GM21529 (cell line): Measurements from ENCODE around the gene TPSG1.
"Not testable (repeated sequence)": the region's sequence is repeated elsewhere in the genome, so short reads cannot be mapped to it uniquely, and the experiment has no call there.

ENCODE experiments used
- ATAC-seq: cut with Tn5 transposase; IDR thresholded peaks from one replicate; pipeline ENCODE4 v1.9.1; 2021; ENCODE audit not compliant: unreplicated experiment

Gene TPSG1

DNA sequence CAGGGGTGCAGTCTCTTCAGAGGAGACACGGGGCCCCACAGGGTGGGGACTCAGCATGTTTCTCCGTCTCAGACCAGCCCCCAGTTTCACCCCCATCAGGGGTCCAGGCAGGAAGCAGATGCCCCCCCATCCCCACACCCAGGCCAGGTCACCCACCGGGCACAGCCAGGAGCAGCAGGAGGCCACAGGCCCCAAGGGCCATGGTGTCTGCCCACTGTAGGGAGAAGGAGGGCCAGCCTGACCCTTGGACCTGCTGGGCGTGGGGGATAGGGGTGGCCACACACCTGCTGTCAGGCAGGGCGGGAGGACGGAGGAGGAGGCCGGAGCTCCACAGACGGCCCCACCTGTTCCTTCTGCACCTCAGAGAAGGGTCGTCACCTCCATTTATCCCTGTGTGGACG, at the start of gene TPSG1:
TSS of gene TPSG1 (minus strand) at position 218 of the 401 bp plus-strand sequence. CDS start at position 202, 16 bp downstream.
- no peak for ATAC-seq

DNA sequence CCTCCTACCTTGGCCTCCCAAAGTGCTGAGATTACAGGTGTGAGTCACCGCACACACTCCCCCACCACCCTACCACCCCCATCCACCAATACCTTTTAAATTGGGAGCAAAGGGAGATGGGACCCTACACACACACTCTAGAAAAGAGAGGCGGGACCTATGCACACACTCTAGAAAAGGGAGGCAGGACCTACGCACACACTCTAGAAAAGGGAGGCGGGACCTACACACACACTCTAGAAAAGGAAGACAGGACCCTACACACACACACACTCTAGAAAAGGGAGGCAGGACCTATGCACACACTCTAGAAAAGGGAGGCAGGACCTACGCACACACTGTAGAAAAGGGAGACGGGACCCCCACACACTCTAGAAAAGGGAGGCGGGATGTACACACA, 49.7 kb upstream of the TPSG1 start:
- ATAC-seq, result no peak

DNA sequence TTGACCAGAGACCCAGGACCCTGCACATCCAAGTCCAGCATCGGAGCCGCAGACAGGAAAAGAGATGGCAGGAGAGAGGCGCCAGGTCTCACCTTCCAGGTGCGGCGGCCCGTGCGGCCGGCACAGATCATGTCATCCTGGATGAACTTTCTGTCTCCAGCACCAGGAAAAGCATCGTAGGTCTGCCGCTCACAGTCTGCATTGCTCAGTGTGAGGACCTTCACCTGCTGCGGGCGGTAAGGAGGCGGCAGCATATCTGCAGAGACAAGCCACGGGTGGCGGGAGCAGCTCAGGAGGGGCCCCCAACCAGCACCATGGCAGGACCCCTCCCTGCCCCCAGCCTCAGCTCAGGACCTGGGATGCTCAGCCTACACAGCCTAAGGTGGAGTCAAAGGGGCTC, 48.7 kb upstream of the TPSG1 start:
- no peak for ATAC-seq

DNA sequence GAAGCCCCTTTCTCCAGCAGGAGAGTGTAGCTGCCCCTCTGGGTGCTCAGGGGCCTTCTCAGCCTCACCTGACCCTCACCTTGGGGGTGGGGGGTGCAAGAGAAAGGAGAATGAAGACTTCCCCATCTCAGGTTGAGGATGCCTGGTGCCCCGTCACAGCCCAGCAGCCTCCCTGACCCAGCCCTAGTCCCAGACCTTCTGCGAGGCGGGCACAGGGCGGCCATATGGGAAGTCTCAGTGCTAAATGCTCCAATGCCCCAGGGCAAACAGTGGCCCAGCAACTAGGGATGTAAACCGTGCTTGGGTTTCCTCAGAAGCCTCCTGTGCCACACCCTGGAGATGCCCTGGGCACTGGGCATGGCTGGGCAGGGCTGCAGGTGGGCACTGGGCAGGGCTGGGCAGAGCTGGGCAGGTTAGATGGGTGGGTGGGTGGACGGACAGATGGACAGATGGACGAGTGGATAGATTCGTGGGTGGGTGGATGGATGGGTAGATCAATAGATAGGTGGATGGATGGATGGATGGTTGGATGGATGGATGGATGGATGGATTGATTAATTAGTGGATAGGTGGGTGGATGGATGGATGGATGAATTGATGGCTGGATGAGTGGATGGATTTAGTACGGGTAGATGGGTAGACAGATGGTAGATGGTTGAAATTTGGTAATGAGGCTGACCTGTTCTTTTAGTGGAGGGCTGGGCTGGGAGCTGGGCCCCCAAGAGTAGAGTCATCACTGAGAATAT, 47.6 kb upstream of the TPSG1 start:
- no peak for ATAC-seq

DNA sequence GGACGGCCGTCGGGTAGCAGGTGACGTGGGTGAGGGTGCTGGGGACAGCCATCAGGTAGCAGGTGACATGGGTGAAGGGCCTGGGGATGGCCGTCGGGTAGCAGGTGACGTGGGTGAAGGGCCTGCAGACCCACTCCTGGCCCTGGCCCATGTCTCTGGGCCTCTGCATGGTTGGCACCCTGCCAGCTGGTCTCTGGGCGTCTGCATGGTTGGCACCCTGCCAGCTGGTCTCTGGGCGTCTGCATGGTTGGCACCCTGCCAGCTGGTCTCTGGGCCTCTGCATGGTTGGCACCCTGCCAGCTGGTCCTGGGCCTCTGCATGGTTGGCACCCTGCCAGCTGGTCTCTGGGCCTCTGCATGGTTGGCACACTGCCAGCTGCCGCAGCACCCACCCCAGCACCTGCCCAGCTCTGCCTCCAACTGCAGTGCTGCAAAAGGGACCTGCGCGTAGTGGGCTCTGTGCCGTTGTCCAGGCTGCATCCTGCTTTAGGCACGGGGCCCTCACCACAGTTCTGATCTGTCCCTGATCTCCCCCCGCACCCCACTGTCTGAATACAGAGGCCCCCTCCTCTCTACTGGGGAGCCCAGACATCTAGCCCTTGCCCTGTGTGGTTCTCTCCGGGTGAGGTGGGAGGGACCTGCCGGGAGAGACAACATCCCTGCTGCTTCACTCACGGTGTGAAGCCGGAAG, 46.8 kb upstream of the TPSG1 start:
- ATAC-seq, result not testable (repeated sequence)

DNA sequence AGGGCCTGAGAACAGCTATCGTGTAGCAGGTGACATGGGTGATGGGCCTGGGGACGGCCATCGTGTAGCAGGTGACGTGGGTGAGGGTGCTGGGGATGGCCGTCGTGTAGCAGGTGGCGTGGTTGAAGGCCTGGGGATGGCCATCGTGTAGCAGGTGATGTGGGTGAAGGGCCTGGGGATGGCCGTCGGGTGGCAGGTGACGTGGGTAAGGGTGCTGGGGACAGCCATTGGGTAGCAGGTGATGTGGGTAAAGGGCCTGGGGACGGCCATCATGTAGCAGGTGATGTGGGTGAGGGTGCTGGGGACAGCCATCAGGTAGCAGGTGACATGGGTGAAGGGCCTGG, 46.3 kb upstream of the TPSG1 start:
- ATAC-seq, result no peak

DNA sequence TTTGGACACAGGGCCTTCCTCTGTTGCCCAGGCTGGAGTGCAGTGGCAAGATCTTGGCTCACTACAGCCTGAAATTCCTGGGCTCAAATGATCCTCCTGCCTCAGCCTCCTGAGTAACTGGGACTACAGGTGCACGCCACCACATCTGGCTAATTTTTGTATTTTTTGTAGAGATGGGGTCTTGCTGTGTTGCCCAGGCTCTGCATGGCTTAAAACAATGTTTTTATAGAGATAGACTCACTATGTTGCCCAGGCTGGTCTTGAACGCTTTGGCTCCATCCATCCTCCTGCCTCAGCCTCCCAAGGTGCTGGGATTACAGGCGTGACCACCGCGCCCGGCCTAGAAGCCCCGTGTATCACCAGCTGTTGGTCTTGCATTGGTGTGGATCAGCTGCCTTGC, 44.4 kb upstream of the TPSG1 start:
- ATAC-seq, result not testable (repeated sequence)

DNA sequence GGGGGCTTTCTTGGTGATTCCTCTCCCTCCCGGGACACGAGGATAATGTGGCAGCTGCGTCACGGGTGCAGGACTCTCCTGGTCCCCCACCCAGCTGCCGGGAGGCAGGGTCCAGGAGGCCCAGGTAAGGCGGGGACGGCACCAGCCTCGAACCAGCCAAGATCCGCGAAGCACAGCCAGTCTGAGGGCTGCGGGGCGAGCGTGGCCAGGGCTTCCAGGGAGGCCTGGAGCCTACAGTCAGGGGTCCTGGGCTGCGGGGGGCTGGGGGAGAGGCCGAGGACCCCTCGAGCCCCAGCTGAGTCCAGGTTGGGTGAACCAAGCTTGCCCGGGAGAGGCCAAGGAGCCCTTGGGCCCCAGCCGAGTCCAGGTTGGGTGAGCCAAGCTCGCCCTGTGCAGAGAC, 40.8 kb upstream of the TPSG1 start:
- no peak for ATAC-seq

DNA sequence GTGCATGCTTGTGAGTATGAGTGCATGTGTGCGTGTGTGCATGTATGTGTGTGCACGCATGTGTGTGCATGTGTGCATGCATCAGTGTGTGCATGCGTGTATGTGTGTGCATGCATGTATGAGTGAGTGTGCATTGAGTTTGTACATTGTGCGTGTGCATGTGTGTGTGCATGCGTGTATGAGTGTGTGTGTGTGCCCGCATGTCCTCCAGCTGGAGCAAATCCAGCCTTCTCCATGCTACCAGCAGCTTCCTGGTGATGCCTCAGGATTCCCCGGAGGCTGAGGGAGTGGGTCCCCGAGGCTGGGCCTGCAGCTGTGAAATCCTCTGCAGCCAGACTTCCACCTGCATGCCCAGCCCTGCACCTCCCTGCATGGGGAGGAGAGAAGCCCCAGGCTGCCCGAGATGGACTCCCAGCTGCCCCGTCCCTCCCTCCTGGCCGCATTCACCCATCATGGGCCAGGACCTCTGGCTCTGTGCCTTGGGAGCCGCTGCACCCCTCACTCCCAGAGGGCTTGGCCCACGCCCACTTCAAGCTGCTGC, 40.1 kb upstream of the TPSG1 start:
- ATAC-seq, result no peak

DNA sequence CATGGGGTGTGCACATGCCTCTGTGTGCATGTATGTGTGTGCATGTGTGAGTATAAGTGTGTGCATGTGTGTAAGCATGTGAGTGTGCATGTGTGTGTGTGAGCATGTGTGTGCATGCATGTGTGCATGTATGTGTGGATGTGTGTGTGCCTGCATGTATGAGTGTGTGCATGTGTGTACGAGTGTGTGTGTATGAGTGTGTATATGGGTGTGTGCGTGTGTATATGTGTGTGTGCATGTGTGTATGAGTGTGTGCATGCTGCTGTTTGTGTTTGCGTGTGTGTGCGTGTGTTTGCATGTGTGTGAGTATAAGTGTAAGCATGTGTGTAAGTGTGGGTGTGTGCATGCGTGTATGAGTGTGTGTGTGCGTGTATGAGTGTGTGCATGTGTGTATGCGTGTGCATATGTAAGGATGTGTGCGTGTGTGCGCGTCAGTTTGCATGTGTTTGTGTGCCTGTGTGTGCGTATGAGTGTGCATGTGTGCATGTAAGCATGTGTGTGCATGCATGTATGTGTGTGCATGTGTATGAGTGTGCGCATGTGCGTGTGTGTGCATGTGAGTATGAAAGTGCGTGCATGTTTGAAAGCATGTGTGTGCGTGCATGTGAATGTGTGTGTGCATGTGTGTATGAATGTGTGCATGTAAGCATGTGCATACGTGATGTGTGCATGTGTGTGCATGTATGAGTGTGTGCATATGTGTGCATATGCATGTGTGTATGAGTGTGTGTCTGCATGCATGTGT, 39.4 kb upstream of the TPSG1 start:
- no peak for ATAC-seq

DNA sequence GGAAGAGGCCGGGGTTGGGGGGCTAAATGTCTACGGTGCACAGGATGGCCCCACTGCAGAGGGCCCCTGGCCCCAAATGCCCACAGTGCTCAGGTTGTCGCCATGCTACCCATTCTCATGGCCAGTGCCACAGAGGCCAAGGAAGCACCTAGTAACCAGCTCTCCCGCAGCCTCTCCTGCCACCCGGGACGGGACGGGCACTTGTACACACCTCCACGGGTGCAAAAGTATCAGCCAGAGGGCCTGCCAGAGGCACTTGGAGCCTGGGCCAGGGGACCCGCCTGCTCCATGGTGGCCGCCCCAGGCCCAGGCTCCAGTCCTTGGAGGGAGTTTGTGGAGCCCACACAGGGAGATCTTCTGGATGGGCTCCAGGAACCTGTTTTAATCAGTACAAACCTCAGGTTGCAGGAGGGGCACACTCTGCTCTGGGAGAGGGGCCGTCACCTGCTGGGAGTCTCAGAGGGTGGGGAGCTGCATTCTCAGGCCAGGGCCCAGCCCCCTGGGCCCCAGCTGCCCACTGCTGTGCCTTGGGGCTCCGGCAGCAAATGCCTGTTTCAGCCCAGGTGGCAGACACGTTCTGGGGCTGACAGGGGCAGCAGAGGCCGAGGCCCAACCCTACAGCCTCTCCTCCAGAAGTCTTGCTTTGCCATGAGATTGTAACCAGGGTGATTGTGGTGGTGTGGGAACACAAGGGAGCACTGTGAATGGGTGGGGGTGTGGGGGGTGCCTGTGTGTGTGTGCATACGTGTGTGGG, 38.7 kb upstream of the TPSG1 start:
- ATAC-seq, result no peak

DNA sequence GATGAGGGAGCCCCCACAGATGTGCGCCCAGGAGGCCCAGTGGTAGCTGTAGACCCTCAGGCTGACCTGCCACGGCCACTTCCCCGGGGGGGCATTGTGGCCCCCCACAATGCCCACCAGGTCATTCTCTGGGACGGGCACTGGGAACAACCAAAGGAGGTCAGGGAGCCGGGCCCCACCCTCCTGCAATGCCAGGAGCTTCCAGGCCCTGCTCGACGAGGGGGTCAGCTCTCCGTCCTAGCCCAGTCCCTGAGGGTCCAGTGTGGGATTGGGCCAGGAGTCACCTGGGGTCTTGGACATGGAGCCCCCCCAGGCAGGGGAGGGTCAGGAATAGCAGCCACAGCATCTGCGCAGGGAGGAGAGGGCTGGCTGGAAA, 37.8 kb upstream of the TPSG1 start:
- no peak for ATAC-seq

DNA sequence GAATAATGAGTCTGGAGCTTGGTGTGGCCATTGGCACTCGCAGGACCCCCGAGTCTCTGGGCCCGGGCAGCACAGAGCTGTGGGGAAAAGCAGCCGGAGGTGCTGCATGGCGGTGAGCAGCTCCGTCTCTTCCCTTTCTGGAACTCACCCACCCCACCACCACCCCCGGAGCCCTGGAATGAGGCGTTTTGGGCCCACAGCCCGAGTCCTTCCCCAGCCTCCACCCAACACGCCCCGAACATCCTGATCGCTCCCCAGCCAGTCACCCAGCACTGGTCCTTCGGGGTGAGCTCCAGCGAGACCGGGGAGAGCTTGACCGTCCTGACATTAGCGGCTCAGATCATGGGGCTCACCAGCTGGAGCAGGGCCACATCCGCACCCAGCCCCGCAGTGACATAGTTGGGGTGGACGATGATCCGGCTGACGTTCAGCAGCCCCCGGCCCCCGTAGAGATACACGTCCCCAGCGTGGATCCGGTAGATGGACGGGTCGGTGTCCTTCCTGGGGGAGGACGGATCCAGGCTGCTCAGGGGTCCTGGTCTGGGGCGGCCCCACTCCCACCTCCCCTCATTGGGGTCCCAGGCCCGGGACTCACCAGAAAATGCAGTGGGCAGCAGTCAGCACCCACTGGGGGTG, 37.3 kb upstream of the TPSG1 start:
- no peak for ATAC-seq

DNA sequence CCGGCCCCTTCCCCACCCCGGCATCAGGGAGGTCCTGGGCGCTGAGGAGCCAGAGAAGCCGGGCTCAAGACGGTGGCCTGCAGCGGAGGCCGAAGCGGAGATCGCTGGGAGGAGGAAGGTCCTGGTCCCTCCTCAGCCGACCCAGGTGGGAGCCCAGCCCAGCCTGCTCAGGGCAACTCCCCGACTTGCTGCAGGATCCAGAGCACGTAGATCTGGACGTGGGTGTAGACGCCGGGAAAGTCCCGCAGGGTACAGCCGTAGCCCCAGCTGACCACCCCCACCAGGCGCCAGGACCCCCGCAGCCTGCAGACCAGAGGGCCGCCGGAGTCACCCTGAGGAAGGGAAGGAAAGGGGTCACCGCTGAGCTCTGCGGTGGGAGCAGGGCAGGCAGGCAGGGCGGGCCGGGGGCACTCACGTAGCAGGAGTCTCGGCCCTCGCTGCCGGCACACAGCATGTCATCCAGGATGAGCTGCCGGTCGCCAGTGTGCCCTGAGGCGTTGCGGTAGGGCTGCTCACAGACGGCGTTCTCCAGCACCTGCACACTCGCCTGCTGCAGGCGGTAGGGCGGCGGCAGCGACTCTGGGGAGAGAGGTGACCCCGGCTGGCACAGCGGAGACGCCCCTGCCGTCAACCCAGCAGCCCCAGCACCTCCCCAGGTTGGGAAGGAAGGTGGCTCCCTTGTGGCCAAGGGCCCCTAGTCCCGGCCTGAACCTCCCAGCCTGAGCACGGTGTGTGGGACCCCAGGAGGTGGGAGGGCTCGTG, 36.2 kb upstream of the TPSG1 start:
- no peak for ATAC-seq

DNA sequence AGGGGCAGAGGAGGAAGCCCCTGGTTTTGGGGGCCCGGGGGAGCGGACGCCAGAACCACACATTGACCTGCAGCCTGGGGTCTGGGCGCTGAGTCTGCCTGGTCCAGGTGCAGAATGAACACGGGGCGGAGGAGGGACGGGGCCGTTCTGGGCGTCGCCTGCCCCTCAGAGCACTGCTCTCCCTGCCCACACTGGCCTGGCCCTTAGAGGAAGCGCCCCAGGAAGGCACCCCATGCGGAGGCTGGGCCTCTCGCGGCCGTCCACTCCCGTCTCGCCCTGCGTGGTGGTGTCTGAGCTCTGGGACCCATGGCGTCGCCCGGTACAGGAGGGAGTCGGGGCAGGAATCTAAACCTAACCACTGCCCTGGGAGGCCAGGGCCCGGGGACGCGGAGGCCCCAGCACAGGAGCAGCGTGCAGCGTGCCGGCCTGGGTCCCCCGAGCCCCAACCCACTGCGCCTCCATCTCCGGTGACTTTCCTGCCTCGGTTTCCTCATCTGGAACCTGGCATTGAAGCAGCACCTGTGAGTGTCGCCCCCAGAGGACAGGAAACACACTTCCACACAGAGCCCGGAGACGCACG, 35.1 kb upstream of the TPSG1 start:
- ATAC-seq, result no peak

DNA sequence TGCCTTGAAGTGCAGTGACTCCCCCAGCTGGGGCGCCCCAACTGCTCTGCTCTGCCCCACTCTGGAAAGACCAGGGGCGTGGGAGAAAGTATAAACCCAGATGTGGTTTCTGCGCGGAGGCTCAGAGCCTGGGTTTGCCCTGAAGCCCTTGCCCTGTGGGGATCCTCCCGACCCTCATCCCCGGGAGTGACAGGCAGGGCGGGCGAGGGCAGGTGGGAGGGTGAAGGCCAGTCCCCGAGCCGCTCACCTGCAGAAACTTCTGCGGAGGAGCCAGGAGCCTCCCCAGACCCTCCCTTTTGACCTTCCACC, 34.6 kb upstream of the TPSG1 start:
- no peak for ATAC-seq

DNA sequence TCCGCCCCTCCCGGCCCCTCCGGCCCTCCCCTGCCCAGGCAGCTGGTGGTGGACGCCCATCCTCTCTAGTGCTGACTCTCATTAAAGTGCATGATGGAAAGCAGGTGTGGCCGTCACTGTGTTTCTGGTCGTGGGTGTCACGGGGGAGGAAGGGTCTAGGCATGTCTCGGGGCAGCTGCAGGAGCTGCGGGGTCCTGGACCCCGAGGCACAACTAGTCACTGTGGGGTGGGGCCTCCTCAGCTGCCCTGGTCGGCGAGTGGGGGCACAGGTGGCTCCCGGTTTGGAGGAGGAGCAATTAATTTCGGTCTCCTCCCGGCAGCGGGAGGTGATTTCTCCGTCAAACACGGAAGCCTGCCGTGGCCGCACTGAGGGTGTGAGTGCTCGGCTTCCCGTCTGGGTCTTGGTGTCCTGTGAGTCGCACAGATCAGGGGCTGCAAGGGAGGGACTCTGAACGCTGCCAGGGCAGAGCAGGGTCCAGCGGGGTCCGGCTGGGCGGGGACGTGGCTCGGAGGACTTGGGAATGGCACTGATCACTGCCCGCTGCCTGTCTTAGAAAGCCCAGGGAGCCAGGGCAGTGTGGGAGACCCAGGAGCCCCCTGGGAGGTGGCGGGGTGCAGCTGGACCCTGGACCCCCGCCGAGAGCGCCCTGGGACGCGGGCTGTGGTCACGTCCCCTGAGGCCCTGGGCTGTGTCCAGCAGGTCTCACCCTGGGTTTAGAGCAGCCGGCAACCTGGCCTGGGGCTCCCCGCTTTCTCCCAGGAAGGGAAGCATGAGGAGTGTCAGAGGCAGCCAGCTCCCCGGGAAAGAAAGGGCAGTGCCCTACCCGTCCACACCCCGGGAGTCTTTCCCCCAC, 34.1 kb upstream of the TPSG1 start:
- no peak for ATAC-seq

DNA sequence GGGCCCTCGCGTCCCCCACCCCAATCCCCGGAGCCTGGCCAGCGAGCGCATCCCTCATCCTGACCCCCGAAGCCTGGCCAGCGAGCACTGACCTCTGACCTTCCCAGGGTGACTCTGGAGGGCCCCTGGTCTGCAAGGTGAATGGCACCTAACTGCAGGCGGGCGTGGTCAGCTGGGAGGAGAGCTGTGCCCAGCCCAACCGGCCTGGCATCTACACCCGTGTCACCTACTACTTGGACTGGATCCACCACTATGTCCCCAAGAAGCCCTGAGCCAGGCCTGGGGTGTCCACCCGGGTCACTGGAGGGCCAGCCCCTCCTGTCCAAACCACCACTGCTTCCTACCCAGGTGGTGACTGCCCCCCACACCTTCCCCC, 33.1 kb upstream of the TPSG1 start:
- ATAC-seq, result no peak
